ENCODE data around the gene GRM5.
"Not testable (repeated sequence)": the region's sequence is repeated elsewhere in the genome, so short reads cannot be mapped to it uniquely, and the experiment has no call there.

GRM5 gene

DNA sequence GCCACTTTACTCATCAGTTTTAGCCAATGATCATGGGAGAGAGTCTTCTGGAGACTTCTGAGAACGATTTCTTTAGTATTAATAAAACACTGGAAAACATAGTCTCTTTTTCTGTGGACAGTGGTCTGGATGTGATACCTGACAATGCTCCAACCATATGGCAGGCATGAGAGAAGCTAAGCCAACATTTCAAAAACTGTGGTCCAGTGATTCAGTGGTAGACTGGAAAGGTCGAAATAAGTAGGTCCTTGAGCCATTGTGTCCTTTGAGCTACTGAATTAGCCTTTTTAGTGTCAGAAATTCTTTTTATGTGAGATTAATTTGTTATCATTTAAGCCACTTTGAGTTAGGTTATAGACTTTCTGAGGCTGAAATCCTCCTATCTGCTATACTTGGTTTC is 530.5 kb downstream of the GRM5 start:
- H3K4me1 ChIP-seq (ENCODE audit: control insufficient read depth, insufficient read depth, low read length) = peaks cover 43% of the 10 kb centered on the region
- no peak for DNase-seq (ENCODE audit: low read depth)
- H3K36me3 ChIP-seq (ENCODE audit: control insufficient read depth, insufficient read depth, low read length, severe bottlenecking) = no peaks in the 10 kb centered on the region

DNA sequence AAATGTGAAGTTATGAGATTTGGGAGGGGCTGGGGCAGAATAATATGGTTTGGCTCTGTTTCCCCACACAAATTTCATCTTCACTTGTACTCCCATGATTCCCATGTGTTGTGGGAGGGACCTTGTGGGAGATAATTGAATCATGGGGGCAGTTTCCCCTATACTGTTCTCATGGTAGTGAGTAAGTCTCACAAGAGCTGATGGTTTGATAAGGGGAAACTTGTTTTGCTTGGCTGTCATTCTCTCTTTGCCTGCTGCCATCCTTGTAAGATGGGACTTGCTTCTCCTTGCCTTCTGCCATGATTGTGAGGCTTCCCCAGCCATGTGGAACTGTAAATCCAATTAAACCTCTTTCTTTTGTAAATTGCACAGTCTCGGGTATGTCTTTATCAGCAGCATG is 531.1 kb downstream of the GRM5 start:
- H3K27me3 ChIP-seq (replicated peaks; ENCODE audit: control insufficient read depth, insufficient read depth, low read length); DNase-seq (ENCODE audit: low read depth); H3K36me3 ChIP-seq (ENCODE audit: control insufficient read depth, insufficient read depth, low read length, severe bottlenecking); H3K4me3 ChIP-seq (ENCODE audit: low read length); H3K9me3 ChIP-seq (ENCODE audit: control insufficient read depth, low read length); H3K9ac ChIP-seq (ENCODE audit: low read length): not testable (repeated sequence)
- H3K4me1 ChIP-seq (ENCODE audit: control insufficient read depth, insufficient read depth, low read length) = peaks cover 43% of the 10 kb centered on the region

More for the DNA sequence above, 530.5 kb downstream of the GRM5 start:
- H3K9ac ChIP-seq (ENCODE audit: low read length) = no peak overlapping the region
- no peaks in the 10 kb centered on the region for H3K27me3 ChIP-seq (replicated peaks; ENCODE audit: control insufficient read depth, insufficient read depth, low read length)
- H3K9me3 ChIP-seq (ENCODE audit: control insufficient read depth, low read length) = no peaks in the 10 kb centered on the region
- H3K4me3 ChIP-seq (ENCODE audit: low read length) = no peak overlapping the region

DNA sequence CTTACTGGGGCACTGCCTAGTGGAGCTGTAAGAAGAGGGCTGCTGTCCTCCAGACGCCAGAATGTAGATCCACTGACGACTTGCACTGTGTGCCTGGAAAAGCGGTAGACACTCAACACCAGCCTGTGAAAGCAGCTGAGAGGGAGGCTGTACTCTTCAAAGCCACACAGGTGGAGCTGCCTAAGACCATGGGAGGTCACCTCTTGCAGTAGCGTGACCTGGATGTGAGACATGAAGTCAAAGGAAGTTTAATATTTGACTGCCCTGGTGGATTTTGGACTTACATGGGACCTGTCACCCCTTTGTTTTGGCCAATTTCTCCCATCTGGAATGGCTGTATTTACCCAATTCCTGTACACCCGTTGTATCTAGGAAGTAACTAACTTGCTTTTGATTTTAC is 531.6 kb downstream of the GRM5 start:
- Histone ChIP-seq H3K9ac (ENCODE audit: low read length) (no peak overlapping the region), H3K36me3 (ENCODE audit: control insufficient read depth, insufficient read depth, low read length, severe bottlenecking) (no peaks in the 10 kb centered on the region), H3K4me3 (ENCODE audit: low read length) (no peak overlapping the region), H3K4me1 (ENCODE audit: control insufficient read depth, insufficient read depth, low read length) (peaks cover 41% of the 10 kb centered on the region), H3K9me3 (ENCODE audit: control insufficient read depth, low read length) (no peaks in the 10 kb centered on the region), H3K27me3 (replicated peaks; ENCODE audit: control insufficient read depth, insufficient read depth, low read length) (no peaks in the 10 kb centered on the region)
- DNase-seq (ENCODE audit: low read depth) = no peak

DNA sequence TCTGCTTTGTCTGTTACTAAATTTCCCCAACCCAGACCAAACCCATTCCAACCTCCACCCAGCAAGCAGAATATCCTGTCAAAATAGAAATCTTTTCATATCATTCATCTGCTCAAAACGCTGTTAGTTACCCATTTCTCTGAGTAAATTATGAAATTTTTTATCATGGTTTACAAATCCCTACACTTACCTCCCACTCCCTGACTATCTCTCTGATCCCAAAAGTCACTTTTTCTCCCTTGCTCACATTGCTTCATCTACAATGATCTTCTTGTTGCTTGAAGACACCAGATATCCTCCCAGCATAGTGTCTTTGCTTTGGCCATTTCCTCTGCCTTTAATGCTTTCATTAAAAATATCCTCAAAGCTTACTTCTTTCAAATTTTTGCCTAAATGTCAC is 532.8 kb downstream of the GRM5 start:
- no peak overlapping the region for H3K4me3 ChIP-seq (ENCODE audit: low read length)
- H3K36me3 ChIP-seq (ENCODE audit: control insufficient read depth, insufficient read depth, low read length, severe bottlenecking) = no peaks in the 10 kb centered on the region
- no peak overlapping the region for H3K9ac ChIP-seq (ENCODE audit: low read length)
- peaks cover 30% of the 10 kb centered on the region for H3K4me1 ChIP-seq (ENCODE audit: control insufficient read depth, insufficient read depth, low read length)
- no peak for DNase-seq (ENCODE audit: low read depth)
- H3K9me3 ChIP-seq (ENCODE audit: control insufficient read depth, low read length) = no peaks in the 10 kb centered on the region
- H3K27me3 ChIP-seq (replicated peaks; ENCODE audit: control insufficient read depth, insufficient read depth, low read length) = no peaks in the 10 kb centered on the region

DNA sequence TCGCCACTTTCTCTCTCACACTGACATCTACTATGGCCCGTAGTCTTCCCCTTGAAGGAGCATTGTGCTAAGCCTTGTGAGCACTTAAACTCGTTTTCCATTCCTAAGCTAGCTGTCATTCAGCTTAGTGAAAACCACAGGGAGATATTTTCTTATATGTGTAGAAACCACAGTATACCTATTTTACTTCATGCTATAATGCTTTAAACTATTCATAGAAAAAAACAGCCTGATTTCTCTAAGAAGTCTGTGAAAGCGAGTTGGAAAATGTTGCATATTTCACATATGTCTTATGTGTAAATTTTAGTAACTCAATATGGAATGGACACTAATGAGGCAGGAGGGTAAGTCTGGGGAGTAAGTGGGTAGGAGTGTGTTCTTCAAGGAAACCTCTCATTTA is 534.0 kb downstream of the GRM5 start:
- Histone ChIP-seq H3K9ac (ENCODE audit: low read length) (no peak overlapping the region), H3K36me3 (ENCODE audit: control insufficient read depth, insufficient read depth, low read length, severe bottlenecking) (no peaks in the 10 kb centered on the region), H3K4me3 (ENCODE audit: low read length) (no peak overlapping the region), H3K9me3 (ENCODE audit: control insufficient read depth, low read length) (no peaks in the 10 kb centered on the region), H3K27me3 (replicated peaks; ENCODE audit: control insufficient read depth, insufficient read depth, low read length) (no peaks in the 10 kb centered on the region), H3K4me1 (ENCODE audit: control insufficient read depth, insufficient read depth, low read length) (peaks cover 18% of the 10 kb centered on the region)
- DNase-seq (ENCODE audit: low read depth) = no peak

DNA sequence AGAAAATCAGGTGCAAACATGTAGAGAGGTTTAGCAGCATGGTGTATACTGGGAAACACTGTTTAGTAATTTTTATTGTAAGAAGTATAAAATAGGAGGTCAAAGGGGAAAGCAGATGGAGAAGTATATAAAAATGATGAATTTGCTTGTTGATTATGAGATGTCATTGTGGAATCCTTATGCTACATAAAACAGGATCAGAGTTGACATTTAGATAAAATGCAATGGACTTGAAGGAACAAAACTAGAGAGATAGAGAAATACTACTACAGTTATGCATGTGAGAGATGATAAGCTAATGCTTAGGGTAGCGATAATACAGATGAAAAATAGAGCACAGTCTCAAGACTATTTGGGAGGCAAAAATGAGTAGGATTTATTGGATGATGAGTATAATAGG is 536.4 kb downstream of the GRM5 start:
- Histone ChIP-seq H3K4me1 (ENCODE audit: control insufficient read depth, insufficient read depth, low read length) (no peaks in the 10 kb centered on the region), H3K4me3 (ENCODE audit: low read length) (no peak overlapping the region), H3K9ac (ENCODE audit: low read length) (no peak overlapping the region), H3K9me3 (ENCODE audit: control insufficient read depth, low read length) (no peaks in the 10 kb centered on the region), H3K27me3 (replicated peaks; ENCODE audit: control insufficient read depth, insufficient read depth, low read length) (no peaks in the 10 kb centered on the region), H3K36me3 (ENCODE audit: control insufficient read depth, insufficient read depth, low read length, severe bottlenecking) (no peaks in the 10 kb centered on the region)
- no peak for DNase-seq (ENCODE audit: low read depth)

DNA sequence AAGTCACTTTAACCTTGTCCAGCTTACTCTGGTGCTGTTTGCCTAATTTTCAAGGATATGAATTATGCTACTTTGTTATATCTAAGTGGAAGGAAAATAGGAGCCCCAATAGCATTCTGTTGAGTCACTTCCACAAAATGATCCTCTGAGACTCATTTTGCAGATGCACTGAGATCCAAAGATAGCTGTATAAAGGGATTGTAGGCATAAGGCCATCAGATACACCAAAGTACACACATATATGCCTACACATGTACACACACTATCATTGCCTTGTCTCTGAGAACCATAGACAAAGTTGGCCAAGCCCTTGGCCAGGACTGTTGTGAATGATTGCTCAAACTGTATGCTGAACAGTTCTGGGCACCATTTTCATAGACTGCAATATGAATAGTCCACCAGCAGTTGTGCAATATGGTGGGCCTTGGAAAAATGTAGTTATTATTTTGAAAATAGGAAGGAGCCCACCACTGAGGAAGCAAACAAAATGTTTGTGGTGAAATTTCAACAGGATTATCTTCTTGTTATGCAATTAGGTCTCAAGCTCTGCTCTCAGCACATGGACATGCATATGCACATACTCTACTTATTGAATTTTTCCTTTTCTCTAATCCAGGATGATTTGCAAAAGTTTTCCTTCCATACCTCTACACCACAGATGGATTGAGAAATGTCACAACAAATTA is 542.3 kb downstream of the GRM5 start:
- no peaks in the 10 kb centered on the region for H3K27me3 ChIP-seq (replicated peaks; ENCODE audit: control insufficient read depth, insufficient read depth, low read length)
- no peak overlapping the region for H3K9ac ChIP-seq (ENCODE audit: low read length)
- no peaks in the 10 kb centered on the region for H3K36me3 ChIP-seq (ENCODE audit: control insufficient read depth, insufficient read depth, low read length, severe bottlenecking)
- peak; percentile 8 for DNase-seq (ENCODE audit: low read depth)
- peaks cover 25% of the 10 kb centered on the region for H3K4me1 ChIP-seq (ENCODE audit: control insufficient read depth, insufficient read depth, low read length)
- no peak overlapping the region for H3K4me3 ChIP-seq (ENCODE audit: low read length)
- no peaks in the 10 kb centered on the region for H3K9me3 ChIP-seq (ENCODE audit: control insufficient read depth, low read length)

DNA sequence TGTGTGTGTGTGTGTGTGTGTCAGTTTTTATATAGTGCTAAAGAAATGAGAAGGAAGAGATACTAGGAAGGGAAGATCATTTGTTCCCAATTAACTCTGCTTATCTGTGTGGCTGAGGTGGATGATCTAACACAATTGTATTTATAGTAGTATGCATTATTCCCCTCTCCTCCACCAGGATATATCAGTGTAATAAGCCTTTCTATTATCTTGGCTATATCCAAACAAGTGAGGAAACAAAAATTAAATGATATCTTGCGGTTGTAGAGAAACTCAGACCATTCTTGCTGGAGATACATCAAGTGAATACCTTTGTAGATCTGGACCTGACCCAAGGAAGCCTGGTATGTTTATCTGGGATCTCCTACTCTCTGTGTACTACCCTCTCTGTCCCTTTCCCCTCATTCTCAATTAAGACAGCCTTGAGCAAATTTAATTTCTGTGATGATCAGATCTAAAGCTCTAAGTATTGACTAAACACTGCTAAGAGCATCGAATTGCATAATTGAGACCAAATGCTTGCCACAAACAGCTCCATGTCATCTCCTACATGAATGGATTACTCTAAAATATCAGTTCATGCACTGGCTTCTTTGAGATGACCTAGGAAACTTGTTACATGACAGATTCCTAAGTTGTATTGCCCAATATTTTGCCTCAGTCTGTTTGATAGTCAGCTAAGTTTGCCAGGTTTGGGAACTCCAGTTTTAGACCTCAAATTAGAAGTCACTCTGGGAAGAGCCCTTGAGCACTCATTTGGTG is 543.0 kb downstream of the GRM5 start:
- Histone ChIP-seq H3K4me1 (ENCODE audit: control insufficient read depth, insufficient read depth, low read length) (peaks cover 25% of the 10 kb centered on the region), H3K27me3 (replicated peaks; ENCODE audit: control insufficient read depth, insufficient read depth, low read length) (no peaks in the 10 kb centered on the region), H3K4me3 (ENCODE audit: low read length) (no peak overlapping the region), H3K36me3 (ENCODE audit: control insufficient read depth, insufficient read depth, low read length, severe bottlenecking) (no peaks in the 10 kb centered on the region), H3K9me3 (ENCODE audit: control insufficient read depth, low read length) (no peaks in the 10 kb centered on the region), H3K9ac (ENCODE audit: low read length) (no peak overlapping the region)
- DNase-seq (ENCODE audit: low read depth) = peak; percentile 22

DNA sequence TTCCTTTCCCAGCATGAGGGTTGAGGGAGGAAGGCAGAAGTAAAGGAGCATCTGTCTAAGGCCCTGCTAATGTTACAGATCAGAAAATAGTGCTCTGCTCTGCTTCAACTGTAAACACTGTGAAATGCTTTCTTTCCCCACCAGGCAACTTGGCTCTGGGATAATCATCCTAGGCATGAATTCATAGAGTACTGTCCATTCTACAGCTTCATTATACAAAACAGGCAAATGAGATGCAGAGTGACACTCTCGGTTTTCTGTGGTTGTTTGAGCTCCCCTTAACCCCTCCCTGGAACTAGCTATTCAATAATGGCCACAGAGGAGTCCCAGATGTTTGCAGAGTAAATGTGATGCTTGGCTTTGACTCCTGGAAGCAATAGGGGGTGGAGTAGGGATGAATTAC is 544.0 kb downstream of the GRM5 start:
- Histone ChIP-seq H3K9me3 (ENCODE audit: control insufficient read depth, low read length) (no peaks in the 10 kb centered on the region), H3K9ac (ENCODE audit: low read length) (no peak overlapping the region), H3K4me1 (ENCODE audit: control insufficient read depth, insufficient read depth, low read length) (peaks cover 25% of the 10 kb centered on the region), H3K36me3 (ENCODE audit: control insufficient read depth, insufficient read depth, low read length, severe bottlenecking) (no peaks in the 10 kb centered on the region), H3K4me3 (ENCODE audit: low read length) (no peak overlapping the region), H3K27me3 (replicated peaks; ENCODE audit: control insufficient read depth, insufficient read depth, low read length) (no peaks in the 10 kb centered on the region)
- peak; percentile 69 for DNase-seq (ENCODE audit: low read depth)

DNA sequence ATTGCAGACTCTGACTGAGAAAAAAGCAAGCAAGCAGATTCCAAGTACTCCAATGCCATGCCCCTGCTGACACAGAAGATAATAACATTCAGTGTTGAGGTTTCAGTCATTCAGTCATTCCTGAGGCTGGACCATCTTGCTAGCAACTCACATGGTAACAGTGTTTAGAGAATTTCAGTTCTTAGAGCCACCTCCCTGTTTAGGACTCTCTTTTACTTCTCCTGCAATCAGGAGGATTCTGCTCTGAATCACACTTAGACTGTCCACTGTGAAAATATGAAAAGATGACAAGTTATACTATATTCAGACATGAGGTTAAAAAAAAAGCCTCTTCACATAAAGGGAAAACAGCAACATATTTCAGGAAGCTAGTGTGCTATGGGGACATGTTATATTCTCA is 544.4 kb downstream of the GRM5 start:
- Histone ChIP-seq H3K9me3 (ENCODE audit: control insufficient read depth, low read length) (no peaks in the 10 kb centered on the region), H3K9ac (ENCODE audit: low read length) (no peak overlapping the region), H3K36me3 (ENCODE audit: control insufficient read depth, insufficient read depth, low read length, severe bottlenecking) (no peaks in the 10 kb centered on the region), H3K4me1 (ENCODE audit: control insufficient read depth, insufficient read depth, low read length) (peaks cover 25% of the 10 kb centered on the region), H3K27me3 (replicated peaks; ENCODE audit: control insufficient read depth, insufficient read depth, low read length) (no peaks in the 10 kb centered on the region), H3K4me3 (ENCODE audit: low read length) (no peak overlapping the region)
- DNase-seq (ENCODE audit: low read depth) = no peak

DNA sequence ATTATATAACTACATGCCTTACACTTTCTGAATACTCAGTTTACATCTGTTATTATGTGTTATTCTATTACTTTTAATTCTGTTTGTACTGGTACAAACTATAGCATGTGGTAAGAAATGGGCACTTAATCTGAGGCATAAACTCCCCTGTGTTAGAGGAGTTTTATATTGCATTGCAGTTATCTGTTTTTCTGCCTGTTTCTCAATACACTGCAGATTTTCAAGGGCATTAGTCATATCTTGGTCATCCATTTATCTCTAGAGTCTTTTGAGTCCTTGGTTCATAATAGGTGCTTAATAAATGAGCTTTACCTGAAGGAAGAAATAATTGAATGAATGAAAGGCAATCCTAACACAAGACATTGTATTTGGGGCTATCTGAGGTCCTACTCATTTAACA is 545.4 kb downstream of the GRM5 start:
- Histone ChIP-seq H3K27me3 (replicated peaks; ENCODE audit: control insufficient read depth, insufficient read depth, low read length) (no peaks in the 10 kb centered on the region), H3K36me3 (ENCODE audit: control insufficient read depth, insufficient read depth, low read length, severe bottlenecking) (no peaks in the 10 kb centered on the region), H3K4me3 (ENCODE audit: low read length) (no peak overlapping the region), H3K9me3 (ENCODE audit: control insufficient read depth, low read length) (no peaks in the 10 kb centered on the region), H3K9ac (ENCODE audit: low read length) (no peak overlapping the region), H3K4me1 (ENCODE audit: control insufficient read depth, insufficient read depth, low read length) (peaks cover 25% of the 10 kb centered on the region)
- DNase-seq (ENCODE audit: low read depth) = no peak
